Measurements from ENCODE around the gene SLC22A5. TPM values are rescaled to one million over a fixed set of nuclear protein-coding genes. Genes with fewer than 3 reads are reported as not detected.
"Not testable (repeated sequence)": the region's sequence is repeated elsewhere in the genome, so short reads cannot be mapped to it uniquely, and the experiment has no call there.

The SLC22A5 gene
- polyA plus RNA-seq, 4 donors, result 41.5 to 54.5 (median 43.5) TPM

GRCh38 chr5:132386644-132387286 lies 17.3 kb downstream of the SLC22A5 start:
- DNase-seq (ENCODE audit: low read depth in 4 of 4, low spot score in 3 of 4), result peak in 3 of 4 donors; percentile 53 to 60 (median 54)

GRCh38 chr5:132387640-132388117 lies 18.2 kb downstream of the SLC22A5 start:
- peak in 1 of 4 donors; percentile 53 for DNase-seq (ENCODE audit: low read depth in 4 of 4, low spot score in 3 of 4)

- peak in 1 of 4 donors; percentile 43 for DNase-seq (ENCODE audit: low read depth in 4 of 4, low spot score in 3 of 4)
Observed at GRCh38 chr5:132388244-132389050, 18.9 kb downstream of the SLC22A5 start.

- no peak for DNase-seq (ENCODE audit: low read depth in 4 of 4, low spot score in 3 of 4)
Observed at GRCh38 chr5:132389051-132389331, 19.5 kb downstream of the SLC22A5 start.

GRCh38 chr5:132389585-132390286 lies 20.2 kb downstream of the SLC22A5 start:
- no peak for DNase-seq (ENCODE audit: low read depth in 4 of 4, low spot score in 3 of 4)

GRCh38 chr5:132391247-132391646 lies 21.7 kb downstream of the SLC22A5 start:
- DNase-seq (ENCODE audit: low read depth in 4 of 4, low spot score in 3 of 4), result no peak

- DNase-seq (ENCODE audit: low read depth in 4 of 4, low spot score in 3 of 4), result no peak
Observed at GRCh38 chr5:132391870-132392269, 22.4 kb downstream of the SLC22A5 start.

GRCh38 chr5:132392411-132392810 lies 22.9 kb downstream of the SLC22A5 start:
- no peak for DNase-seq (ENCODE audit: low read depth in 4 of 4, low spot score in 3 of 4)

GRCh38 chr5:132392978-132393825 lies 23.7 kb downstream of the SLC22A5 start:
- no peak for DNase-seq (ENCODE audit: low read depth in 4 of 4, low spot score in 3 of 4)

- peak in 1 of 4 donors; percentile 55 for DNase-seq (ENCODE audit: low read depth in 4 of 4, low spot score in 3 of 4)
Observed at GRCh38 chr5:132394667-132395259, 25.3 kb downstream of the SLC22A5 start.

GRCh38 chr5:132396589-132397031 lies 27.1 kb downstream of the SLC22A5 start:
- DNase-seq (ENCODE audit: low read depth in 4 of 4, low spot score in 3 of 4), result no peak

GRCh38 chr5:132397224-132397623 lies 27.7 kb downstream of the SLC22A5 start:
- DNase-seq (ENCODE audit: low read depth in 4 of 4, low spot score in 3 of 4), result no peak

GRCh38 chr5:132397936-132398675 lies 28.6 kb downstream of the SLC22A5 start:
- DNase-seq (ENCODE audit: low read depth in 4 of 4, low spot score in 3 of 4), result not testable (repeated sequence)

- DNase-seq (ENCODE audit: low read depth in 4 of 4, low spot score in 3 of 4), result not testable (repeated sequence)
Observed at GRCh38 chr5:132404041-132404440, 34.5 kb downstream of the SLC22A5 start.

GRCh38 chr5:132405646-132406045 lies 36.1 kb downstream of the SLC22A5 start:
- DNase-seq (ENCODE audit: low read depth in 4 of 4, low spot score in 3 of 4), result no peak

- DNase-seq (ENCODE audit: low read depth in 4 of 4, low spot score in 3 of 4), result no peak
Observed at GRCh38 chr5:132406144-132406783, 36.8 kb downstream of the SLC22A5 start.

GRCh38 chr5:132407970-132408369 lies 38.5 kb downstream of the SLC22A5 start:
- no peak for DNase-seq (ENCODE audit: low read depth in 4 of 4, low spot score in 3 of 4)

GRCh38 chr5:132408456-132408855 lies 38.9 kb downstream of the SLC22A5 start:
- no peak for DNase-seq (ENCODE audit: low read depth in 4 of 4, low spot score in 3 of 4)

GRCh38 chr5:132408965-132409364 lies 39.5 kb downstream of the SLC22A5 start:
- no peak for DNase-seq (ENCODE audit: low read depth in 4 of 4, low spot score in 3 of 4)

Measured in right renal pelvis (tissue), 4 donors.